ENCODE results near the gene SWT1.
A peak's percentile ranks its signal among the peaks of the same experiment; 100 is the strongest.

SWT1 gene, protein sequence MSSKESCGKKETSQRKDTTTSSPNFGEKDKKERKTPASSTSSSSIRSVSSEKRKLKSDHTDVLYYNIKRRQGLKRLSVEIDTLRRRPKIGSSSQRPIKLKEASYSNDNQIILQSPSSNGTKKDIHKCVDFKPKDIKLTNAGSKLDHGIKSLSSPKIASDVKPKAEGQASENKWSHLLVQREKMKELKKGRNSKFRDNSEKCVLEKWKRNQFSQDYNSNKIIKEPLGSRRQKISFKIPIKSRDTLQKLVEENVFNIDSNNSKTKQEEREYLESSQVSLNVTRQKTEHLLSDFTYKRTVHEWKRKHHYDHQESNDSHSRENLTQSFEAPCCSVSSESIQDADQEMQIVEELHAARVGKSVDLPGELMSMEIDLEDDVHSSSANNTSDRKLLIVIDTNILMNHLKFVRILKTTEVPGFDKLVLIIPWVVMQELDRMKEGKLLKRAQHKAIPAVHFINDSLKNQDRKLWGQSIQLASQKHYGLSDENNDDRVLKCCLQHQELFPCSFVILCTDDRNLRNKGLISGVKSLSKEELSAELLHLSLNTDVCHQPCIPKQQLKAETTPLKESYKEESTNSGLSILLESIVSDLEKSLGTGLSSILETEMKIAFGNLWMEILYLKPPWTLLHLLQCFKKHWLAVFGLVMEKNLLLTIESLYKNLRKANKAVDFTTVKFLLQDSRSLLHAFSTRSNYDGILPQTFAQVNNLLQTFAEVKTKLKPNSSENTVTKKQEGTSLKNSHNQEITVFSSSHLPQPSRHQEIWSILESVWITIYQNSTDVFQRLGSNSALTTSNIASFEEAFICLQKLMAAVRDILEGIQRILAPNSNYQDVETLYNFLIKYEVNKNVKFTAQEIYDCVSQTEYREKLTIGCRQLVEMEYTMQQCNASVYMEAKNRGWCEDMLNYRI

DNA sequence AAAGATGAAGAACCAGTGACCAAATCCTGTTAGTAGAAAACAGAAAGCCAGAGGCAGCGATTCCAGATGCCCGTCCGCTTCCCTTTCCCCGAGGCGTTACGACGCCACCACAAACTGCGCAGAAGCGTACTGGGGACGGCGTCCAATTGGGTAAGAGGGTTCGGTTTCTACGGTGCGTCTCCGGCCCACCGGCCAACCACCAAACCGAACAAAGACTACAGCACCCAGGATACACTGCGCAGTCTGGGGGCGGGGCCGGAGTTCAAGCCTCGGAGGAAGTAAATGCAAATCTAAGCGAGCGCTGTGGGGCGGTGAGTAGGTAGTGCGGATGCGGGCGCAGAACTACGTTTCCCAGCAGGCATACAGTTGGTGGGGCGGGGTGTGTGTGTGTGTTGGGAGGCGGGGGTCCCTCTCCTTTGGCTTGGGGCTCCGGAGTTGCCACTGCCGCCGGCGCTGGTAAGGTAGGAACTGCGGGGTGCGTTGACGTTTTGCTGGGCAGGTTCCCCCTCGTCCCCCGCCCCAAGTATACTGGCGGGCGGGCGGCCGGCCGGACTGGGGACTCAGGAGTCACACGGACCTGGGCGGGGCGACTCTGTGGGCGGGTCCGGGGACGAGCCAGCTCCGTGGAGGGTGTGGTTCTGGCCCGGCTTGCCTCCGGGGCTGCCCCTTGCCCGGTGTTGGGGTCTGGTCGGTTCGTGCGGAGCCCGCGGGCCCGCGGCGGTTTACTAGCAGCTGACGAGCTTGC lies at the start of gene SWT1, which contains the start of gene TRMT1L:
TSS of gene SWT1 (plus strand) at position 314 of the 745 bp plus-strand sequence. CDS start 3,675 bp downstream, outside the sequence.
TSS of gene TRMT1L (minus strand) at position 100 of the 745 bp plus-strand sequence. CDS start 241 bp downstream, outside the sequence.
- peak; percentile 96 for DNase-seq (ENCODE audit: low read depth)

DNA sequence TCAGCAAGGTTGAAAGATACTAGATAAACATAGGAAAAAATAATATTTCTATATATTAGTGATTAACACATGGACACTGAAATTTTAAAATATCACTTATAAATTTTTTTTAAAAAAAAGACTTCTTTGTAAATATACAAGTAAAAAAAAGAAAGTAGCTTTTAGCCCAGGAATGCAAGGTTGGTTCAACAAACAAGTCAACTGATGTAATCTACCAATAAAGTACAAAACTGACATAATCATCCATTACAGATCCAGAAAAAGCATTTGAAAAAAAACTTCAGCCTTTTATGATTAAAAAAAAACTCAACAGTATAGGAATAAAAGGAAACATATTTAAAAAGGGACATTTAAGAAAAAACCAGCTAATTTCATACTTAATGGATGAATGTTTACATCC lies 48.6 kb upstream of the SWT1 start:
- DNase-seq (ENCODE audit: low read depth): no peak

DNA sequence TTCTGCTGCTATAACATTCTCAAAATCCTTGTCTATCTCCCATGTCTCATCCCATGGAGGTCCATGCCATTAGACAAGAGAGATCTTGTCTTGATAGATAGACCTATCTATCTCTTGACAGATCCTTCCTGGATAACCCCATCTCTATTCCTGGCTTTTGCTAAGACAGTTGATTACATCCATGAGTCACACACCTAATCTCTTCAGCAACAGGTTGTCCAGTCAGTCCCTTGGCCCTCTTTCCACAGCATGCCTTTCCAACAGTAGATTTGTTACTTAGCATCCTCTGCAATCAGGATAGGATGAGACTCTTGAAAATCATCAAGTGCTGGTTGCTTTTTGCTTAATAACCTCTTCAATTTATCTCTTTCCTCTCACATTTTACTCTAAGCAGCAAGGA lies 46.8 kb upstream of the SWT1 start:
- DNase-seq (ENCODE audit: low read depth): no peak

DNA sequence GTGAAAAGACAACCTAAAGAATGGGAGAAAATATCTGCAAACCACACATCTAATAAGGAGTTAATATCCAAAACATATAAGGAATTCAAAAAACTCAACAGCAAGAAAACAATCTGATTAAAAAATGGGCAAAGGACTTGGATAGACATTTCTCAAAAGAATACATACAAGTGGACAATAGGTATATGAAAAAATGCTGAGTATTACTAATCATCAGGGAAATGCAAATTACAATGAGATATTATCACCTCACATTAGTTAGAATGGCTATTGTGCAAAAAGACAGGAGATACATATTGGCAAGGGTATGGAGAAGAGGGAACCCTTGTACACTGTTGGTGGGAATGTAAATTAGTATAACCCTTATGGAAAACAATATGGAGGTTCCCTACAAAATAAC lies 45.1 kb upstream of the SWT1 start:
- DNase-seq (ENCODE audit: low read depth): no peak

DNA sequence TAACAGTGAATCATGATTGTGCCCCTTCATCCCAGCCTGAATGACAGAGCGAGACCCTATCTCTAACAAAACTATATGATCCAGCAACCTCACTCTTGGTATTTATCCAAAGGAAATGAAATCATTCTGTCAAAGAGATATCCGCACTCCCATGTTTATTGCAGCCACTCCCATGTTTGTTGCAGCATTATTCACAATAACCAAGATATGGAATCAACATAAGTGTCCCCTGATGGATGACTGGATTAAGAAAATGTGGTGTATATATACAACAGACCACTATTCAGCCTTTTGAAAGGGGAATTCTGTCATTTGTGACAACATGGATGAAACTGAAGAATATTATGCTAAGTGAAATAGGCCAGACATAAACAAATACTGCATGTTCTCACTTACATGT lies 44.6 kb upstream of the SWT1 start:
- no peak for DNase-seq (ENCODE audit: low read depth)

DNA sequence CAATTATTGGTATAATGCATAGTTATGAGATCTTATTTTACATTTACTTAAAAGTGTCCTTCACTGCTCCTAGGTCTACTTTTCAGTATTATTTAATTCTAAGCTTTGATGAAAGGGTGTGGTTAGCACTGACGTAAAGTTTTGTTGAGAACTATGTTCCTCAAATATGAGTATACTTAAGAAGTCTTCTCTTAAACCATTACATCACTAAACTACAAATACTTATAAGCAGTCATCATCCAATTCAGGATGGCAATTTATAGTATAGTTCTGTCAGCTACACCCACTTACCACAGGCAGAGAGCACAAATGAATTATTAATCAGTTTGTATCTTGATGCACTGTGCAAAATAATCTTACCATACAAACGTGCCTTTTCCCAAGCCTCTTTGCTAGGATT lies 27.3 kb upstream of the SWT1 start:
- no peak for DNase-seq (ENCODE audit: low read depth)

DNA sequence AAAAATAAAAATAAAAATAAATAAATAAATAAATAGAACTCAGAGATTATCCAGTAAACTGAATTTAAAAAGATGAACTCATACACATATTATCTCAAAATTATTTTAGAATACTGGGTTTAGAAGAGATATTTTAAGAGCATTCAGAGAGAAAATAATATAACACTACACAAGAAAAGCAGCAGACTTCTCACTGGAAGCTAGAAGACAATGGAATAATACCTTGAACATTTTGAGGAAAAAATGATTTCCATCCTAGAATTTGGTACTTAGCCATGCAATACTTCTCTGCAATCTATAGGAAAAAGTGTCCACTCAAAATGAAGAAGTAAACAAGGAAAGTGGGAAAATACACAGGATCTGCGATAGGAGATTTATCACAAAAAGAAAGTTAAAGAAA lies 24.4 kb upstream of the SWT1 start:
- no peak for DNase-seq (ENCODE audit: low read depth)

DNA sequence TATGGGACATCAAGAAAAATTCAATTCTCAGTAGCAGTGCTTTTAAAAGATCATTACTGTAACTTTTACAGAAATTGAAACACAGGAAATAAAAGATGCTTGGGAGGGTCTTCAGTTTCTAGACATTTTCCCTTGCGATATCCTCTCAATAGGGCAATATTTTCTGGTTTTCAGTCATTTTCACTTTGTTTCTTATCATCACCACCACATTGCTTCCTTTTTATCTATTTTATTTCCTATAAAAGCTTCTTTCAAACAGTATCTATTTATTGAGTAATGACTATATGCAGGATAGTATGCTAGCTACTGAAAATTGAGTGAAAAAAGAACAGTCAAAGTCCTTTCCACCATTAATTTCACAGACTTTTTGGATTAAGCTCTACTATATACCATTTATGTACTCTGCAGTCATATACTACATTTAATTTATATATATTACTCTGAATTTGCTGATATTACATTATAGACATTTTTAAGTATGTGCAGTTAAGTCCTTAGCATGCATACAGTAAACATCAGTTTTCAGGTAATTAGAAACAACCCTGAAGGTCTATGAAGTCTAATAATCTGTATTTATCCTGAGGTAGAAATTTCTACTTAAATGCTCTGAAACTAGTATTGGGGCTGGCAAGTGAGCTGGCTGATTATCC lies 18.9 kb upstream of the SWT1 start:
- DNase-seq (ENCODE audit: low read depth): no peak

DNA sequence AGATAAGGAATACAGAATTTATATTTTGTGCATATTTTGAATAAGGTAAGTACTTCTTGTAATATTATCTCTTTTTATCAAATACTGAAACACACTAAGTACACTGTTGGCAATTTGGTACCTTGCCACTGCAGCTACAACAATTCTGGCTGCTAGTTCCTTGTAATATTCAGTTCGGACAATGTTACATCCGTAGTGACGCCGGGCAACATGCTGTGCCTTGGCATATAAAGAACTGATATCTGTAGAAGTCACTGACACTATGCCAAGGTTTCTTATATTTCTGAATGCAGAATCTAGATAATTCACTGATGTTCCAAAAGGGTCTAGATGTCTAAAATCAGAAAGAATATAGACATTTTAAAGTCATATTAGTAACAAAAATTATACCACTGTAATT lies 17.7 kb upstream of the SWT1 start:
- no peak for DNase-seq (ENCODE audit: low read depth)

DNA sequence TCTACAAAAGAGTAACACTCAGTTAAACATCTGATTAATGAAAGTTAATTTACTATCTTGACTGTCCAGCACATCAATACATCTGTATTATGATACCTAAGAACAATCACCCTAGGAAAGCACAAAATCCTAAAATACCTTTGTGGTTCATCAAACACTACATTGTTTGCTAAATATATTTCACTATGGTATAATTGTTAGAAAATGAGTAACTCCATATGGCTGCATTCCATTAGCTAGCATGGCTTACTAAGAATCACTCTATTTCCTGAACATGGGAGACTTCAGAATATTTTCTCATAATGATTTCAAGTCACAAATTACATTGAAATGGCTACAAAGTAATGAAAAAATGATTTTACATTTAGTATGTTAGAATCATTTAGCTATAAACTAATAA lies 12.7 kb upstream of the SWT1 start:
- no peak for DNase-seq (ENCODE audit: low read depth)

DNA sequence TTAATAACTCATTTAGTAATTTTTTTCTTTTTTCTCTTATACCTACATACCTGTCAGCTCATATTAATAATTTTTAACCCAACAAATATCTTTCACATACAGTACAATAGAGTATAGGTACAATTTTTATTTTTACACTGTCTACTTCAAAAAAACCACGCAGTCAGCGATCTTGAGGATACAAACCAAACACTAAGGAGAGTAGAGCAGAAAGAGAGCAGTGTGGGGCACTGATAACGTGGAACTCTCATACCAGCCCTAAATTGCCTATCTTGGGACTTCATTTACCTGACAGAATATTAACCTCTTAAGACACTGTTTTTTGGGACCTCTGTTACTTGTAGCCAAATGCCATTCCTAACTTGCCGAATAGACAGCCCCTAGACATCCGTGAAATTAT lies 5.8 kb upstream of the SWT1 start:
- no peak for DNase-seq (ENCODE audit: low read depth)

DNA sequence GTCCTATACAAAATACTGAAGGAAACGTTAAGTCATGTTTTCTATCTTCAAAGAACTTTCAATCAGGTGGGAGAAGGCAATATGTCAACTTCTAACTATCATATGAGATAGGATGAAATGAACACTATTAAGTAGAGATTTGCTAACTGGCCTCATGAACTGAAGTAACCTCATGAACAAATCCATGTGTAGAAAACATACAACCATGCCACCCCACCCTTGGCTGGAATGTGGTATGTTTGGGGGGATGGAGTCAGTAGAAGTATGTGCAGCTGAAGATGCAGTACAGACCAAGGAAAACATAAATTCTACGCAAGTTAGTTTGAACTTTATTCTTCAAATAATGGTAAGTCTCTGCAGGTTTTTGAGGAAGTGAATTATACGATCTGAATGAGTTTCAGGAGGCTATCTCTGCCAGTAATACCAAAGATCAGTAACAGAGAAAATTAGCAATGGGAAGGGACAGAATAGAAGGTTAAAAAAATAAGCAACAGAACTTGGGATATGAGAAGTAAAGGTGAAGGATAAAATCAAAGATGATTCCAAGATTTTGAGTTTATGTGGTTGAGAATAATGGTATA lies 4.7 kb upstream of the SWT1 start:
- no peak for DNase-seq (ENCODE audit: low read depth)

DNA sequence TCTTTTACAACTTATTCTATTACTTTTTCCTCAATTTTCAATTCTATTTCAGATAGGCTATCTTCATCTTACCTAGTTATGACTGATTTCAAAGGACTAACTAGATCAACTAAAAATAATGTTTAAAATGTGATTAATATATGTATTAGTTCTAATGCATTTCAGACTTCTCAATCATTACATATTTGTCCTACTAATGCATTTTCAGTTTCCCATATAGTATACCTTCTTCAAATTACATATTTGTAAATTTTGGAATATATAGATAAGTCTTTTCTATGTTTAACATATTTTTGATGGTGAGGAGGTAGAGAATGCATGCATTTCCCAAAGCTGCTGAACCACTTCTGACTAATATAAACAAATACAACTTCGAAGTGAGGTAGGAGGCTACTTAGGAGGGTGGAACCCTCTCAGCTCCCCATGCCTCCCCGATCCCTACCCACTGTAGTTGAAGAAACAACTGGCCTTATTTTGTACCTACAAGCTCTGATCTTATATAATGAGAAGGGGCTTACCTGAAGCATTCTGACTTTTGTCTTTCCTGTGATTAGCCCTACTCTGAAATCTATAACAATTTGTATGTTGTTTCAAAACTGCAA lies 2.0 kb upstream of the SWT1 start:
- no peak for DNase-seq (ENCODE audit: low read depth)

DNA sequence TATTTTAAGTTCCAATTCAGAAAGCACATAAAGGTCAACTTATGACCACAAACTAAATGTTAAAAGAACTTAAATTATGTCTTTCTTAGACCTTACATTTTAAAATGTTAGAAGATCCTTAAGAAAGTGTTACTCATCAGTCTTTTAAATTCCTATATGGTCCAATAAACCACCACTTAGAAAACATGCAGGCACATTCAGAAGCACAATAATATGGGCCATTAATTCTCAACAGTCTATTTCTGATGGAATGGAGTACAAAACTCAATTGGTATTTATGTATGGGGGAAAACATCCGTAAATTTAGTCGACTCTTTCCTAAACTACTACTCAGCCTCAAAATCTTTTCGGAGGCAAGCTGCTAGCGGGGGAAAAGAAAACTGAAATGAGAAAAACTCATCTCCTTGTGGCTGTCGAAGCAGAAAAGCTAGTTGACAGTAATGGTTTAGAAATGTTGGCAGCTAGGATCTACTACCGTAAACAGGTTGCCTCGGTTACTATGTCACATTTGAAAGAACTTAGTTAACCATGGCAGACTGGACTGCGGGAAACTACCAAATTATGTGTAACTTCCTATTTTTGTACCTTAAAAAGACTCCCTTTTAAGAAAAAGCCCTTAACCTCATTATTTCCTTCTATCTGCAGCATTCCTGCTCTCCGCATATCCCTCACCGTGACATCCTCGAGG lies 1.2 kb upstream of the SWT1 start:
- no peak for DNase-seq (ENCODE audit: low read depth)

DNA sequence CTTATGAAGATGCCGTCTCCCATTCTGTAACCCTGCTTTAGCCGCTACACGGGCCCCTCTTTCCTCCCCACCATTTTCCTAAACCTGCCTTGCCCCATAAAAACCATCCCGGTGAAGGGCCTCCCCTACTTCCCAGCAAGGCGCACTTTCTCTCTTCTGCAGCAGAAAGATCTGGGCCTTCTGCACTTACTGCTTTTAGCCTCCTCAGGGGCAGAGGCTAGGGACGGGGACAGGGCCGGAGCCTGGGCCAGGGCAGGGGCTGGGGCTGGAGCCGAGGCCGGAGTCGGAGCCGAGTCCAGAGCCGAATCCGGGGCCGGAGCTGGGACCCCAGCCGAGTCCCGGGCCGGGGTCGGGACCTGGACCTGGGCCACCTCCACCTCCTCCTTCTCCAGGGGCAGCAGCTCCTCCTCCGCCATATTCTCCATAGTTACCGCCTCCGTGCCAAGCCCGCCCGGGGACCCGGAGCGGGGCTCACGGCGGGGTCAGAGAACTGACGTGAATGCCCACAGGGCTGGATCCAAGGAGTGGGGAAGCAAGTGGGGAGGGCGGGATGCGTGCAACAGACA lies 596 bp upstream of the SWT1 start:
- DNase-seq (ENCODE audit: low read depth): no peak

DNA sequence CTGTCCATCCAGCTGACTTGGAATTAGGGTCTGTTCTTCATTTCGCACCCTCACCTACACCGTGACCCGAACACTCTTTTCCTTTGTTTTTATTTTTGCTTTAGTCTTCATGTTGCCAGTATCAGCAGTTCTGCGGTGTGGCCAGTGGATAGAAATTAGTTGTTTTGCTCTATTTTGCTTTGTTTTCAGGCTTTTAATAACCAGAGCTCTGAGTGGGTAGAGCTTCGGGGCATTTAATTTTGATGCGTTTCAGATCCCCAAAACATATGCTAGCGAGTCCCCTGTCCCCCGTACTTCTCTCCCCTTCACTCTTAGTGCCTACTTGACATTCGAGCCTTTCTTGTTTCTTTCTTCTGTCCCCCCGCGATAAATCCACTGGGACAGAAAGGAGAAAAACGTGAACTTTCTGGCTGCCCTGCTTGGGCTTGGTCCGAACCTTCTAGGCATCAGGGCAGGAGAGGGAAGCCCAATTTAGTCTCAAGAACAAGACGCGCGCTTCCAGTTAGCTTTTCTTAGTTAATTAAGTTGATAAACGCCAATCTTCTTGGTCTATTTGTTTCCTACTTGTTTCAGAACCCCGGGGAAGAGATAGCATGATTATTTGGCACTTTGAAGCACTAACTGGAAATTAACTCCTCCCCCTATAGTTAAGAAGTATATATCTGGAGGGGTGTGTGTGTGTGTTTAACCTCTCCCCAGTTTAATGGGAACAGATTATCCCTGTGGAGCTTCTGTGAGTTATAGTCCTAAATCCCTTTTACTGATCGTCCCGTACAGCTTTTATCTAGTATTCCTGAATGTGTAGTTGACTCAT lies 839 bp downstream of the SWT1 start:
- DNase-seq (ENCODE audit: low read depth): no peak

DNA sequence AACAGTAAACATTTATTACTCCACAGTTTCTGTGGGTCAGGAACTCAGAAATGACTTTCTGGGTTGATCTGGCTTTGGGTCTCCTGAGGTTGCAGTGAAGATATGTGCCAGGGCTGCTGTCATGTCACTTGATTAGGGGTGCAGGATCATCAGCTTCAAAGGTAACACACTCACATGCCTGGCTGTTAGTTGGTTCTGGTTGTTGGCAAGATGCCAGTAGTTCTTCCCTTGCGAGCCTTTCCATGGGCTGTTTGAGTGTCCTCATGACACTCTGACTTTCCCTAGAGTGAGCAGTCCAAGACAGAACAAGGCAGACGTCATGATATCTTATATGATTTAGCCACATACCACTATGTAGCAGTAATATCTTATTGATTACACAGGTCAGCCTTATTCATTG lies 1.8 kb downstream of the SWT1 start:
- DNase-seq (ENCODE audit: low read depth): no peak

DNA sequence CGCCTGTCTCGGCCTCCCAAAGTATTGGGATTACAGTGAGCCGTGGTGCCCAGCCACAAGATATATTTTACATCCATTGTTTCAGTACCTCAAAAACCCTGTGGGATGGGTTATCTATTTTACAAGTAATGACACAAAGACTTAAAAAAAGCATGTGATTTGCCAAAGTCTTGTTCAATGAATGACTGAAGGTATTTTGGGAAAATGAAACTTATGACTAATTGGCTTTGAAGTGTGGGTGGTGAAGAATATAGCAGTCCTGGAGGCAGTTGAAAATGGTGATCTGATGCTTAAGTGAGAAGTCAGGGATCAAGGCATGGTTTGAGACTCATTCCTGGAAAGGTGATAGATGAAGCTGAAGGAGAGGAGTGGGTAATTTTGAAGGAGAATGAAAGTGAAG lies 3.0 kb downstream of the SWT1 start:
- no peak for DNase-seq (ENCODE audit: low read depth)

DNA sequence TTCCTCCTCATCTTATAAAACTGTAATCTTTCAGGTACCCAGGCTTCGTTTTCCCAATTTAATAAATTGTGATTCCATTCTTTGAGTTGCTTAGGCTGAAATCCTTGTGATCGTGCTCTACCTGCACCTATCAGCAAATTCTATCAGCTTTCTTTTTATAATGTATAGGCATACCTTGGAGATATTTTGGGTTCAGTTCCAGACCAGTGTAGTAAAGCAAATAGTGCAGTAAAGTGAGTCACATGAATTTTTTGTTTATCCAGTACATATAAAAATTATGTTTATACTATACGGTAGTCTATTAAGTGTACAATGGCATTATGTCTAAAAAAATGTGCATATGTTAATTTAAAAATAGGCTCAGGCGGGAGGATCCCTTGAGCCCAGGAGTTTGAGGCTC lies 5.5 kb downstream of the SWT1 start:
- DNase-seq (ENCODE audit: low read depth): no peak

Measured in activated T-cell treated with anti-CD3 and anti-CD28 coated beads for 1 hour (primary cell).